Inflammatory macrophage treated with lipopolysaccharide for 1 hour (primary cell): Measurements from ENCODE around the gene IDH3A.
A peak's percentile ranks its signal among the peaks of the same experiment; 100 is the strongest.
"Not testable (repeated sequence)": the region's sequence is repeated elsewhere in the genome, so short reads cannot be mapped to it uniquely, and the experiment has no call there.

Experiments used
- DNase-seq, 2 donors: peaks; one replicate each; pipeline ENCODE4 v3.0.0-alpha.2; 2020 to 2022

Gene IDH3A

GRCh38 chr15:78129751-78130287 lies 19.3 kb upstream of the IDH3A start:
- DNase-seq: no peak

- DNase-seq: no peak
Measured at GRCh38 chr15:78130466-78131294, 18.5 kb upstream of the IDH3A start.

- peak; percentile 34 to 64 for DNase-seq
Measured at GRCh38 chr15:78131295-78132061, 17.7 kb upstream of the IDH3A start, which contains the start of gene CIB2. Gene CIB2, minus strand, starts transcription at chr15:78131445. Its CDS starts 230 bp downstream, at chr15:78131215.

- DNase-seq: no peak
Measured at GRCh38 chr15:78133801-78134200, 15.4 kb upstream of the IDH3A start.

- no peak for DNase-seq
Measured at GRCh38 chr15:78139578-78139977, 9.6 kb upstream of the IDH3A start.

GRCh38 chr15:78140292-78140691 lies 8.9 kb upstream of the IDH3A start:
- no peak for DNase-seq

GRCh38 chr15:78142332-78142731 lies 6.8 kb upstream of the IDH3A start:
- DNase-seq: no peak

GRCh38 chr15:78146425-78147154 lies 2.6 kb upstream of the IDH3A start:
- no peak for DNase-seq

- no peak for DNase-seq
Measured at GRCh38 chr15:78147566-78147965, 1.6 kb upstream of the IDH3A start.

GRCh38 chr15:78148392-78149067 lies 632 bp upstream of the IDH3A start:
- no peak for DNase-seq

GRCh38 chr15:78149805-78150751 lies 916 bp downstream of the IDH3A start:
- no peak for DNase-seq

GRCh38 chr15:78151075-78151474 lies 1.9 kb downstream of the IDH3A start:
- DNase-seq: not testable (repeated sequence)

GRCh38 chr15:78154955-78155354 lies 5.8 kb downstream of the IDH3A start:
- DNase-seq: no peak

- DNase-seq: no peak
Measured at GRCh38 chr15:78155355-78155939, 6.3 kb downstream of the IDH3A start.

- no peak for DNase-seq
Measured at GRCh38 chr15:78156653-78157052, 7.5 kb downstream of the IDH3A start.

GRCh38 chr15:78157203-78157602 lies 8.0 kb downstream of the IDH3A start:
- no peak for DNase-seq

GRCh38 chr15:78159395-78159794 lies 10.2 kb downstream of the IDH3A start:
- DNase-seq: no peak

- DNase-seq: no peak
Measured at GRCh38 chr15:78162038-78162437, 12.9 kb downstream of the IDH3A start.

GRCh38 chr15:78164010-78164409 lies 14.8 kb downstream of the IDH3A start:
- DNase-seq: no peak

GRCh38 chr15:78167227-78167888 lies 18.2 kb downstream of the IDH3A start:
- no peak for DNase-seq
